HG03439 (cell line): ENCODE measurements around the gene MTHFD1L.
"Not testable (repeated sequence)": the region's sequence is repeated elsewhere in the genome, so short reads cannot be mapped to it uniquely, and the experiment has no call there.

ENCODE experiments used
- ATAC-seq: cut with Tn5 transposase; IDR thresholded peaks from one replicate; pipeline ENCODE4 v1.9.1; 2021; ENCODE audit warnings: mild to moderate bottlenecking, moderate library complexity; ENCODE audit not compliant: unreplicated experiment

MTHFD1L gene

GRCh38 chr6:150865406-150866146 is at the start of gene MTHFD1L:
Gene MTHFD1L (plus strand): TSS chr6:150865702. CDS start chr6:150865823, 121 bp downstream.
- peak; percentile 85 for ATAC-seq

- ATAC-seq, result not testable (repeated sequence)
Observed at GRCh38 chr6:150816554-150816953, 48.9 kb upstream of the MTHFD1L start.

DNA sequence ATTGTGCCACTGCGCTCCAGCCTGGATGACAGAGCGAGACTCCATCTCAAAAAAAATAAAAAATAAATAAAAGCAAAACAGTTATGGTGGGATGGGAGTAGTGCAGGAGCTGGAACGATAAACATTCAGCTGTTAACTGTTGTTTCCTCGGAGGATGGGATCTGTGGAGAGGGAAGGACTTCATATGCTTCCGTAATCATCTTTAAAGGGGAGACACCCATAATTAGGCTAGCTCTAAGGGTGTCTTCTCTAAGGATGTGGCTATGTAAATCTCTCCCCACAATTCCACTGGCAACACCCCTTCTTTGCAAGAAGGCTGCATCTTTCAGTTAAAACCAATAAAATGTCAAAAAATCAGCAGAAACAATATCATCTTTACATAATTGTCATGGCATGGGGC is 42.6 kb upstream of the MTHFD1L start:
- ATAC-seq, result no peak

GRCh38 chr6:150826788-150827187 is 38.7 kb upstream of the MTHFD1L start:
- no peak for ATAC-seq

- not testable (repeated sequence) for ATAC-seq
Observed at GRCh38 chr6:150828107-150828506, 37.4 kb upstream of the MTHFD1L start.

GRCh38 chr6:150830439-150831165 is 34.9 kb upstream of the MTHFD1L start:
- ATAC-seq, result no peak

DNA sequence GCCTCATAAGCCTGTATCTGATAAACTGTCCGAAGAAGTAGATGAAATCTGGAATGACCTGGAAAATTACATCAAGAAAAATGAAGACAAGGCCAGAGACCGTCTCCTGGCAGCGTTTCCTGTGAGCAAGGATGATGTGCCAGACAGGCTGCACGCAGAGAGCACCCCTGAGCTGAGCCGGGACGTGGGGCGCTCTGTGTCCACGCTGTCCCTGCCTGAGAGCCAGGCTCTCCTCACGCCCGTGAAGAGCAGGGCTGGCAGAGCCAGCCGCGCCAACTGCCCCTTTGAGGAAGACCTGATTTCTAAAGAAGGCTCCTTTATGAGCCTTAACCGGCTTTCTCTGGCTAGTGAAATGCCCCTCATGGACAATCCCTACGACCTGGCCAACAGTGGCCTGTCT is 33.9 kb upstream of the MTHFD1L start:
- no peak for ATAC-seq

- no peak for ATAC-seq
Observed at GRCh38 chr6:150835620-150836019, 29.9 kb upstream of the MTHFD1L start.

- no peak for ATAC-seq
Observed at GRCh38 chr6:150840185-150840584, 25.3 kb upstream of the MTHFD1L start.

- ATAC-seq, result no peak
Observed at GRCh38 chr6:150841189-150841588, 24.3 kb upstream of the MTHFD1L start.

- no peak for ATAC-seq
Observed at GRCh38 chr6:150841697-150842096, 23.8 kb upstream of the MTHFD1L start.

DNA sequence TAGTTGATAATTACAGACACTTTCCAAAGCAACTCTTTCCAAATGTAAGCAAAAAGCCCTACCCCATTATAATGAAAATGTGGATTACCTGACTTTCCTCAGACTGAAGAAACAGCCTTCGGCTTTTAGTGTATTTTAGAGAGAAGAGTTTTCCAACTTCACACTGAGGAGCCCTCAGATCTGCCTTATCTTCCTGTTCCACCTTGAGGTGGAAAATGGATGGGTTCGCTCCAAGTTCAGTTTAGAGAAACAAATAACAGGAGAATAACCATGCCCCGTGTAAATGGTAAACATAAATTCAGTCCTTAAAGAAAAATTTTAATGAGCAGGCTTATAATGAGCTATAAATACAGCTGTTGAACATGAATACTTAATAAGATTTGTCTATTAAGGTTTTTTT is 21.1 kb upstream of the MTHFD1L start:
- no peak for ATAC-seq

- ATAC-seq, result no peak
Observed at GRCh38 chr6:150846641-150847040, 18.9 kb upstream of the MTHFD1L start.

DNA sequence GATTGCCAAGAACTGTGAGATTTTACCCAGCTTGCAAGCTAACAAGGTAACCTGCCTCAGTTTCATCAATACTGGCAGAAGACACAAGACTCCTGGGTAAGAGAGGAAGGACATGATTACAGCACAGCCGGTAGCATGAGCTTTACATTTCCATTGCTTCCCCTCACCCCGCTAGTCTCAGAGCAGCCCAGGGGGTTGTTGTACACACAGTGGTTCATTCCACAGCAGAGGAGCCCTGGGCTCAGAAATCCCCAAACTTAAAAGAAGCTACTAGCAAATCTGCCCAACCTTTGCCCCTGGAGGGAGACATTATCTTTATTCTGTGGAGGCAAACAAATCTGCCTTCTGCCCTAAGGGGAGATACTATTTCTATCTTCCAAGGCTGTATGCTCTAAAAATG is 17.1 kb upstream of the MTHFD1L start:
- no peak for ATAC-seq

DNA sequence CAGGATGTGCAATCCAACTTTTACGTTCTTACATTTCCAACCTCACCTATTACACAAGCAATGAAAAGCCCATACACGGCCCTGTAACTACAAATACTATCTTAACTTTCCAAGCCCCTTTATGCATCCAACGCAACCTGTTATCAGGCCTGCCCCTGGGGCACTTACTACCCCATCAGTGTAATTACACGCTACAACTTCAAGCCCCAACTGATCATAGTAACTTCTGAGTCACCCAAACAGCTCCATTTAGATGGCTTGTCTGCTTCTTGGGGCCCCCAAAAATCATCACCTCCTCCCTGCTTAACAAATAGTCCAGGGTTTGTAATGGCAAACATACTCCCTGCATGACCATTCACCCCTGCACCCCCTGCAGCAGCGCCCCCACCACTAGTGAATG is 11.1 kb upstream of the MTHFD1L start:
- not testable (repeated sequence) for ATAC-seq

- ATAC-seq, result not testable (repeated sequence)
Observed at GRCh38 chr6:150855171-150855570, 10.3 kb upstream of the MTHFD1L start.

DNA sequence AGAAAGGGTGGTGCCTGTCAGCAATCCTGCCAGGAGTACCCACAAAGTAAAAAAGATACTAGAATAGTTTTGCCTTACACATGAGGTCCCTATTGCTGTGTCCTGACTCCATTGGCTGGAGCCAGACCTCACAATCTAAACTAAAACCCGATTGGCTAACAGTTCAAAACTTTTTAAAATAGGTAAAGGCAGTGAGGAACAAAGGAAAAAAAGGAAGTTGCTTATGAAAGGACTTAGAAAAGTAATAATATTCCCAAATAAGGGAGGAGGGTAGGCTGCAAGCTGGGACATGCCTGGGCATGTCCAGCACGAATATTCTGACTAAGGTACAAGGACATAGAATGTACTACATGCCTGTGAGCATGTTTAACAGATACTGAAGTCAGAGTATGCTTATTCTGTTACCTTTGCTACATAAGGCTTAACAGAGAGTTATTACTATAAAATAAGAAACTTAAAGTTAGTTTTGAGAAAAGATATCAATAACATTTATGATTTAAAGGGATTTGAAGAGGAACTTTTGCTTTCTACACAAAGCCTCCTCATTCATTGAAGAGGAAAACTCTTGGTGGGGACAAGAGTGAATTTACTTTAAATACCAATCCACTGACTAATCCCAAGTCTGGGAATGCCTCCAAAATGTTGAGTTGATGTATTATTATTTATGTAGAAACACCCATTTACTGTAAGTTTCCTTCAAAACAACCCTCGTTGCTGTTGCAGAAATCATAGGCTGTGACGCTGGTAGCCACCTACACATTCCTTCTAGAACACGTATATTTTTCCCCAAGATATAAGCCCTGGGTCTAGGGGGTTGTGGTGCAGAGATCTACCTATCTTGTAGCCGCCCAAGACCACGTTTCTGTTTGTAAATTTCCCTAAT is 8.2 kb upstream of the MTHFD1L start:
- ATAC-seq, result no peak

DNA sequence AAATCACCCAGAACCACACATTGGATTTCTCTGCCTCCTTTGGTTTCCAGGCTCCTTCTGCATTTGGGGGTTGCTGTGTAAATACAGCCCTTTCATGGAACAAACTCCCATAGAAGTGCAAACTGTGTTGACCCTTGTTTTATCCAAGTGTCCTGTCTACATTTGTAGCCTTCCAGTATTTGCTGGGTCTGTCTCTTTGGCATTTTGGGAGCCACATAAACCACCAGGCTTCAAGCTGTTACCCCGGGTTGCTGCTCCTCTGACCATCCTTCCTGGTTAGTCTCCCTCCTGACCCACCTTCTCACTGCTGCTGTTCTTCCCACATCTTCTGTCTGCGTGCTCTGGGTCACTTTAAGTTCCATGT is 7.6 kb upstream of the MTHFD1L start:
- no peak for ATAC-seq

- ATAC-seq, result not testable (repeated sequence)
Observed at GRCh38 chr6:150861448-150862168, 3.9 kb upstream of the MTHFD1L start.

GRCh38 chr6:150863213-150863928 is 2.1 kb upstream of the MTHFD1L start:
- no peak for ATAC-seq
